H1 (cell line): ENCODE results near the gene ACOT6. TPM values are rescaled to one million over a fixed set of nuclear protein-coding genes. Genes with fewer than 3 reads are reported as not detected.

ENCODE experiments used
- CTCF ChIA-PET: fragments of 300-600 bp; sonication (Branson Sonifier 250); formaldehyde crosslinking; loops from one replicate; lab custom pipeline; 2021; ENCODE audit not compliant: partially characterized antibody; lab: Charles Lee
- POLR2A ChIA-PET: fragments of 300-600 bp; sonication (Branson Sonifier 250); formaldehyde crosslinking; loops from one replicate; lab custom pipeline; 2021; ENCODE audit warnings: inconsistent platforms; ENCODE audit not compliant: partially characterized antibody; lab: Charles Lee
- DNase-seq, 2 experiments: peaks; one replicate each; pipeline versions ENCODE4 v3.0.0 to v3.0.0-alpha.2; 2010 to 2022; ENCODE audit warnings: low spot score in 2 of 2, low read depth in 1 of 2, mixed read lengths in 1 of 2
- FAIRE-seq: peaks from 2 replicates; lab custom pipeline; 2011; peaks lifted over from hg19 to GRCh38; lab: Jason Lieb, UNC
- H2AFZ ChIP-seq: 2 replicates; pipeline ENCODE4 v1.8.1; 2012; ENCODE audit warnings: low read length, inconsistent platforms
- H2AK5ac ChIP-seq: 2 replicates; pipeline ENCODE4 v1.6.1; 2013; ENCODE audit warnings: low read depth, low read length
- H2BK120ac ChIP-seq: replicated peaks from 2 replicates; pipeline ENCODE3; 2013; ENCODE audit warnings: low read depth, low read length, inconsistent platforms
- H2BK12ac ChIP-seq: 2 replicates; pipeline ENCODE4 v1.6.1; 2013; ENCODE audit warnings: low read depth, low read length
- H2BK15ac ChIP-seq: 2 replicates; pipeline ENCODE4 v1.6.1; 2013; ENCODE audit warnings: low read length
- H2BK20ac ChIP-seq: 2 replicates; pipeline ENCODE4 v1.6.1; 2013; ENCODE audit warnings: low read length
- H2BK5ac ChIP-seq: 2 replicates; pipeline ENCODE4 v1.6.1; 2013; ENCODE audit warnings: low read depth, low read length
- H3K14ac ChIP-seq: 2 replicates; pipeline ENCODE4 v1.6.1; 2013; ENCODE audit warnings: inconsistent platforms; ENCODE audit not compliant: insufficient read length
- H3K18ac ChIP-seq: 2 replicates; pipeline ENCODE4 v1.6.1; 2013; ENCODE audit warnings: low read length; ENCODE audit errors: extremely low read depth
- H3K23ac ChIP-seq: 2 replicates; pipeline ENCODE4 v1.6.1; 2013; ENCODE audit warnings: inconsistent platforms; ENCODE audit not compliant: insufficient read length
- H3K23me2 ChIP-seq: 2 replicates; pipeline ENCODE4 v1.6.1; 2013; ENCODE audit warnings: low read depth, low read length
- H3K27ac ChIP-seq: 2 replicates; pipeline ENCODE4 v1.6.1; 2011; ENCODE audit warnings: low read depth, low read length, inconsistent platforms
- H3K27me3 ChIP-seq, 4 experiments: replicated peaks in 1 of 4; 1 replicate in 1 of 4; 2 replicates in 3 of 4; pipeline versions ENCODE4 v1.6.1 to v1.8.1; 2011 to 2013; ENCODE audit warnings: low read length in 3 of 4, mild to moderate bottlenecking in 3 of 4, inconsistent platforms in 2 of 4, mixed read lengths in 2 of 4, moderate library complexity in 1 of 4; ENCODE audit not compliant: control insufficient read depth in 3 of 4, insufficient read depth in 3 of 4; ENCODE audit errors: extremely low read depth in 1 of 4
- H3K36me3 ChIP-seq, 4 experiments: 2 replicates each; pipeline versions ENCODE4 v1.6.1 to v1.8.1; 2011 to 2013; ENCODE audit warnings: mild to moderate bottlenecking in 4 of 4, low read length in 3 of 4, moderate library complexity in 2 of 4, control low read depth in 1 of 4, inconsistent platforms in 1 of 4; ENCODE audit not compliant: insufficient read depth in 4 of 4, control insufficient read depth in 2 of 4
- H3K4ac ChIP-seq: replicated peaks from 2 replicates; pipeline ENCODE3; 2013; ENCODE audit warnings: low read length, low read depth, mixed read lengths, inconsistent platforms; ENCODE audit not compliant: insufficient read length
- H3K4me1 ChIP-seq, 4 experiments: replicated peaks in 1 of 4; 1 replicate in 1 of 4; 2 replicates in 3 of 4; pipeline versions ENCODE4 v1.6.1 to v1.8.1; 2011 to 2013; ENCODE audit warnings: low read length in 3 of 4, inconsistent platforms in 2 of 4, mixed read lengths in 1 of 4; ENCODE audit not compliant: insufficient read depth in 4 of 4, control insufficient read depth in 3 of 4
- H3K4me2 ChIP-seq, 2 experiments: 2 replicates each; pipeline versions ENCODE4 v1.6.1 to v1.8.1; 2011 to 2013; ENCODE audit warnings: low read depth in 2 of 2, low read length in 2 of 2, control low read depth in 1 of 2, inconsistent platforms in 1 of 2, mild to moderate bottlenecking in 1 of 2; ENCODE audit not compliant: insufficient read depth in 1 of 2
- H3K4me3 ChIP-seq, 4 experiments: fragments of 200-600, 300-600 bp in 1 of 4; sonication (generic), shearing (Covaris generic), sonication (Bioruptor Twin) in 1 of 4; 2 replicates each; pipeline versions ENCODE4 v1.5.1 to v1.8.1; 2011 to 2016; ENCODE audit warnings: low read length in 4 of 4, low read depth in 3 of 4, control low read depth in 2 of 4, inconsistent platforms in 2 of 4, mild to moderate bottlenecking in 2 of 4, mixed read lengths in 1 of 4, moderate library complexity in 1 of 4; ENCODE audit not compliant: insufficient read depth in 2 of 4; ENCODE audit errors: extremely low read depth in 1 of 4
- H3K56ac ChIP-seq: replicated peaks from 2 replicates; pipeline ENCODE3; 2013; ENCODE audit warnings: low read depth, mild to moderate bottlenecking, mixed read lengths, low read length, inconsistent platforms; ENCODE audit not compliant: insufficient read length
- H3K79me1 ChIP-seq: 2 replicates; pipeline ENCODE4 v1.6.1; 2013; ENCODE audit warnings: low read depth, low read length, control low read depth
- H3K79me2 ChIP-seq, 2 experiments: 2 replicates each; pipeline versions ENCODE4 v1.6.1 to v1.8.1; 2012 to 2013; ENCODE audit warnings: low read length in 2 of 2, mild to moderate bottlenecking in 2 of 2, inconsistent platforms in 1 of 2; ENCODE audit not compliant: insufficient read depth in 2 of 2, control insufficient read depth in 1 of 2
- H3K9ac ChIP-seq, 4 experiments: replicated peaks in 1 of 4; 1 replicate in 1 of 4; 2 replicates in 3 of 4; pipeline versions ENCODE4 v1.6.1 to v1.8.1; 2011 to 2013; ENCODE audit warnings: low read depth in 3 of 4, low read length in 3 of 4, control low read depth in 2 of 4, mild to moderate bottlenecking in 2 of 4, moderate library complexity in 2 of 4, inconsistent platforms in 1 of 4; ENCODE audit errors: extremely low read depth in 1 of 4
- H3K9me3 ChIP-seq, 2 experiments: 2 replicates each; pipeline versions ENCODE4 v1.6.1 to v1.8.1; 2012 to 2013; ENCODE audit warnings: mild to moderate bottlenecking in 2 of 2, moderate library complexity in 2 of 2, control low read depth in 1 of 2, inconsistent platforms in 1 of 2, low read depth in 1 of 2, low read length in 1 of 2, mixed read lengths in 1 of 2; ENCODE audit not compliant: insufficient read depth in 2 of 2
- H4K20me1 ChIP-seq, 2 experiments: replicated peaks in 1 of 2; 2 replicates each; pipeline versions ENCODE3 to v1.8.1; 2011 to 2013; ENCODE audit warnings: inconsistent platforms in 2 of 2, low read length in 2 of 2, mild to moderate bottlenecking in 1 of 2; ENCODE audit not compliant: insufficient read depth in 2 of 2, control insufficient read depth in 1 of 2
- H4K5ac ChIP-seq: 2 replicates; pipeline ENCODE4 v1.6.1; 2013; ENCODE audit warnings: low read length, low read depth, mixed read lengths, inconsistent platforms; ENCODE audit not compliant: insufficient read length
- H4K8ac ChIP-seq: 2 replicates; pipeline ENCODE4 v1.8.0; 2013; ENCODE audit warnings: mild to moderate bottlenecking, moderate library complexity, low read length, inconsistent platforms; ENCODE audit not compliant: insufficient read depth; ENCODE audit errors: extremely low read depth
- H4K91ac ChIP-seq: replicated peaks from 2 replicates; pipeline ENCODE3; 2013; ENCODE audit warnings: low read length, mixed read lengths, inconsistent platforms; ENCODE audit not compliant: insufficient read length
- ASH2L ChIP-seq: fragments of 200-600, 300-600 bp; sonication (generic); IDR thresholded peaks from one replicate; pipeline ENCODE4 v1.7.1; 2017; ENCODE audit warnings: low read length
- CTCF ChIP-seq, 3 experiments: IDR thresholded peaks; 1 replicate in 2 of 3; 2 replicates in 1 of 3; pipeline versions ENCODE4 v1.5.1 to v1.6.1; 2011; ENCODE audit warnings: low read length in 3 of 3, mild to moderate bottlenecking in 3 of 3, inconsistent platforms in 2 of 3, low read depth in 1 of 3, moderate library complexity in 1 of 3; ENCODE audit not compliant: insufficient read depth in 1 of 3; ENCODE audit errors: control extremely low read depth in 1 of 3
- EGR1 ChIP-seq: IDR thresholded peaks from 2 replicates; pipeline ENCODE4 v1.6.1; 2011; ENCODE audit warnings: low read depth, low read length, borderline replicate concordance
- FOSL1 ChIP-seq: IDR thresholded peaks from 2 replicates; pipeline ENCODE4 v1.6.1; 2011; ENCODE audit warnings: mild to moderate bottlenecking, low read depth, low read length, moderate library complexity; ENCODE audit not compliant: insufficient read depth
- GTF2F1 ChIP-seq: IDR thresholded peaks from 2 replicates; pipeline ENCODE4 v1.6.1; 2012; ENCODE audit warnings: low read depth, low read length, improper control_type of control experiment, borderline replicate concordance
- HDAC6 ChIP-seq: IDR thresholded peaks from one replicate; pipeline ENCODE4 v1.7.1; 2012; ENCODE audit warnings: low read depth, mild to moderate bottlenecking, inconsistent platforms, low read length, moderate library complexity
- JUN ChIP-seq: IDR thresholded peaks from 2 replicates; pipeline ENCODE4 v1.6.1; 2011; ENCODE audit warnings: low read depth, mild to moderate bottlenecking, improper control_type of control experiment, low read length
- JUND ChIP-seq: IDR thresholded peaks from 2 replicates; pipeline ENCODE4 v1.6.1; 2011; ENCODE audit warnings: mild to moderate bottlenecking, improper control_type of control experiment, low read length
- SIRT6 ChIP-seq: IDR thresholded peaks from one replicate; pipeline ENCODE4 v1.7.1; 2012; ENCODE audit warnings: low read length, inconsistent platforms
- SP2 ChIP-seq: IDR thresholded peaks from 2 replicates; pipeline ENCODE4 v1.6.1; 2012; ENCODE audit warnings: mild to moderate bottlenecking, low read length, inconsistent platforms
- SRF ChIP-seq: IDR thresholded peaks from 2 replicates; pipeline ENCODE4 v1.6.1; 2011; ENCODE audit warnings: mild to moderate bottlenecking, low read depth, low read length, moderate library complexity
- TEAD4 ChIP-seq: IDR thresholded peaks from 2 replicates; pipeline ENCODE4 v1.6.1; 2012; ENCODE audit warnings: low read depth, low read length, inconsistent platforms, mixed read lengths
- USF2 ChIP-seq: IDR thresholded peaks from 2 replicates; pipeline ENCODE4 v1.6.1; 2011; ENCODE audit warnings: low read length, improper control_type of control experiment
- polyA plus RNA-seq, 7 experiments: library from polyadenylated mRNA; depleted of rRNA in 3 of 7; stranded (reverse) in 5 of 7; unstranded in 2 of 7; fragments of >200 nt in 5 of 7; fragments of 200-250 nt in 2 of 7; gene quantifications; 1 replicate in 5 of 7; 2 replicates in 1 of 7; 4 replicates in 1 of 7; pipeline versions ENCODE4 v1.2.1 to v1.2.3, GENCODE V29; 2011 to 2013; ENCODE audit warnings: missing spikeins in 2 of 7, mixed read lengths in 2 of 7
- total RNA-seq: library from RNA; stranded (reverse); fragmentation: NEBNext Ultra II Directional; extraction: Animal tissue kit (Norgen Biotek cat#: 25700); gene quantifications from 2 replicates; pipeline ENCODE4 v1.2.1, GENCODE V29; 2021

The ACOT6 gene
- total and polyA plus RNA-seq, 2 of the 8 experiments (the other 6 are each of a cell fraction or from before 2014, with no cell fraction given) = not detected

GRCh38 chr14:73599499-73599898 is 12.8 kb upstream of the ACOT6 start:
- Histone ChIP-seq H3K27ac (no peak overlapping the region), H3K9ac (no peak overlapping the region), H4K5ac (no peak overlapping the region), H2AK5ac (no peak overlapping the region), H2BK15ac (no peak overlapping the region), H4K91ac (no peak overlapping the region), H2BK5ac (no peak overlapping the region), H3K9me3 (no peaks in the 10 kb centered on the region), H2BK120ac (no peak overlapping the region), H3K4me1 (no peaks in the 10 kb centered on the region), H3K36me3 (no peaks in the 10 kb centered on the region), H3K4me3 (no peak overlapping the region), H3K23me2 (no peaks in the 10 kb centered on the region), H3K79me1 (no peaks in the 10 kb centered on the region), H3K4me2 (no peak overlapping the region), H2BK12ac (no peak overlapping the region), H3K79me2 (no peaks in the 10 kb centered on the region), H3K4ac (no peak overlapping the region), H2AFZ (no peak overlapping the region), H2BK20ac (no peak overlapping the region), H3K27me3 (no peaks in the 10 kb centered on the region), H3K56ac (no peak overlapping the region), H3K14ac (no peak overlapping the region), H4K20me1 (no peaks in the 10 kb centered on the region), H4K8ac (no peak overlapping the region), H3K23ac (no peak overlapping the region), H3K18ac (no peak overlapping the region)
- FAIRE-seq = no peak
- CTCF ChIA-PET = interaction anchor here (1.0 kb wide), 2 partner anchors 91 to 205 kb away, joined by 3 read pairs; no protein-coding TSS in a partner anchor
- POLR2A ChIA-PET = interaction anchor here (1.1 kb wide), 1 partner anchor 8 kb away, joined by 5 read pairs; the partner anchor contains the start of gene ACOT4
- no peak for DNase-seq
- TF ChIP-seq SIRT6 (no peak), CTCF (IDR thresholded peaks at IDR 0.05; ENCODE audit: control extremely low read depth in 1 of 3, insufficient read depth in 1 of 3, low read depth in 1 of 3, low read length in 3 of 3) (no peak), JUN (no peak), EGR1 (no peak), USF2 (no peak), SRF (no peak), HDAC6 (no peak), FOSL1 (no peak), SP2 (no peak), GTF2F1 (no peak), ASH2L (no peak), TEAD4 (no peak), JUND (no peak)
